GM19438 (cell line): ENCODE results near the gene TNRC6C.

Experiments
- ATAC-seq: cut with Tn5 transposase; IDR thresholded peaks from one replicate; pipeline ENCODE4 v1.9.1; 2021; ENCODE audit warnings: low read depth; ENCODE audit not compliant: unreplicated experiment

The TNRC6C gene, protein sequence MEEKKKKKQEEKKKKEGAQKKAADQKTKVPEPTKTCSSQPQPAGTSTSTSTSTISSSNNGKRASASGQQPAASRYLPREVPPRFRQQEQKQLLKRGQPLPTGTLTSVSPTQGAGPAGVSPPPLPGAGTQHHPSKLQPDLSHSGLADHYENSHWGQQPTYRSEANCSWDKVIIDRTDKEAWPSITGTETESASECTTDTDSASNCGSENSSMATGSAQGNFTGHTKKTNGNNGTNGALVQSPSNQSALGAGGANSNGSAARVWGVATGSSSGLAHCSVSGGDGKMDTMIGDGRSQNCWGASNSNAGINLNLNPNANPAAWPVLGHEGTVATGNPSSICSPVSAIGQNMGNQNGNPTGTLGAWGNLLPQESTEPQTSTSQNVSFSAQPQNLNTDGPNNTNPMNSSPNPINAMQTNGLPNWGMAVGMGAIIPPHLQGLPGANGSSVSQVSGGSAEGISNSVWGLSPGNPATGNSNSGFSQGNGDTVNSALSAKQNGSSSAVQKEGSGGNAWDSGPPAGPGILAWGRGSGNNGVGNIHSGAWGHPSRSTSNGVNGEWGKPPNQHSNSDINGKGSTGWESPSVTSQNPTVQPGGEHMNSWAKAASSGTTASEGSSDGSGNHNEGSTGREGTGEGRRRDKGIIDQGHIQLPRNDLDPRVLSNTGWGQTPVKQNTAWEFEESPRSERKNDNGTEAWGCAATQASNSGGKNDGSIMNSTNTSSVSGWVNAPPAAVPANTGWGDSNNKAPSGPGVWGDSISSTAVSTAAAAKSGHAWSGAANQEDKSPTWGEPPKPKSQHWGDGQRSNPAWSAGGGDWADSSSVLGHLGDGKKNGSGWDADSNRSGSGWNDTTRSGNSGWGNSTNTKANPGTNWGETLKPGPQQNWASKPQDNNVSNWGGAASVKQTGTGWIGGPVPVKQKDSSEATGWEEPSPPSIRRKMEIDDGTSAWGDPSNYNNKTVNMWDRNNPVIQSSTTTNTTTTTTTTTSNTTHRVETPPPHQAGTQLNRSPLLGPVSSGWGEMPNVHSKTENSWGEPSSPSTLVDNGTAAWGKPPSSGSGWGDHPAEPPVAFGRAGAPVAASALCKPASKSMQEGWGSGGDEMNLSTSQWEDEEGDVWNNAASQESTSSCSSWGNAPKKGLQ (N-terminal part only)

DNA sequence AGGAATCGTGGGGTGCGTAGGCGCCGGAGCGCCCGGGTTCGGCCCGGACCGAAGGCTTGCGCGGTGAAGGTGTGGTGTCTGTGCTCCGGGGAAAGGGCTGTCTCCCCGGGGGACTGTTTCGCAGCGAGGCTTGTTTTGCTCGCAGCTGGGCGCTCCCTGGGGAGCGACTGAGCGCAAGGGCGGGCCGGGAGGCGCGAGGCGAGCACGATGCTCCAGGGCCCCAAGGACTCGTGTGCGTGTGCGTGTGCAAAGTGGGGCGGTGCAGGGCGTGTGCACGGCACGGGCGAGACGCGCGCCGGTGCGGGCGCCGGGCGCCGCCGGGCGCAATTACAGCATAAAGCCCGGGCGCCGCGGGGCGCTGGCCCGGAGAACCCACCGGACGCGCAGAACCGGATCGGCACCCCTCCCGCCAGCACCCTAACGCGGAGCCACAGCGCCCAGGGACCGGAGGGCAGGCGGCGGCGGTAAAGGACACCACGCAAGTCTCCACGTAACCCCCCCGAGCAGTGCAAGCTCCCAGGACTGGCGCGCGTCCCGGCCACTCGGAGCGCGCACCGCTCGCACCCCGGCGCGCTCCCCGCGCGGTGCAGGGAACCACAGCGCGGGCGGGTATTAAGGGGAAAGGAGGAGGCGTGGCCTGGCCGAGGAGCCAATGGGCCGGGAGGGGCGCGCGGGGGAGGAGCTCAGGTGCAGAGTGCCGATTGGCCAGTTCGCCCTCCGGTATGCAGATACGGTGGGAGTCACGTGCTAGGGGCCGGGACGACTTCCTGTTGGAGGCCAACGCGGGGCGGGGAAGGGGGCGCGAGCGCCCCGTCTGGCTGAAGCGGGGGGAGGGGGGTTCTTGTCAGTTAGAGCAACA is at the start of gene TNRC6C:
Gene TNRC6C, plus strand, starts transcription at position 847 of the 859 bp plus-strand sequence. CDS start 45,504 bp downstream, outside the sequence.
- ATAC-seq = peak; percentile 80

DNA sequence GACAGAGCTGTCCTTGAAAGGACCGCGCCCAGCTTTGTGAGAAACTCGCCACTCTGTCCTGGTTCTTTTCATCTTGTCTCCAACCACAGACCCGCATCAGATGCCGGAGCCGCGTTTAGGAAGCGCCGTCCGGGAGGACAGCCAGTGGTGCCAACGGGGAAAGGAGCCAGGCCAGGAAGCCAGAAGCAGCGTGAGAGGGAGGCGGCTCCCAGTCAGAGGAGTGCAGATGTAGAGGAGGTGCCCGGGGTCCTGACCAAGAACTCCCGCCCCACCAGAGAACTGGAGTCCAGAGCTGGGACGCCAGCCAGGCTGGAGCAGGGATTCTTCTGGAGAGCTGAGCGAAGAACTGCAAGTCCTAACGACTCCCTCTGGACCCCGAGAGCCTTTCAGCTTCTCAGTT is 49.3 kb upstream of the TNRC6C start:
- ATAC-seq = no peak

DNA sequence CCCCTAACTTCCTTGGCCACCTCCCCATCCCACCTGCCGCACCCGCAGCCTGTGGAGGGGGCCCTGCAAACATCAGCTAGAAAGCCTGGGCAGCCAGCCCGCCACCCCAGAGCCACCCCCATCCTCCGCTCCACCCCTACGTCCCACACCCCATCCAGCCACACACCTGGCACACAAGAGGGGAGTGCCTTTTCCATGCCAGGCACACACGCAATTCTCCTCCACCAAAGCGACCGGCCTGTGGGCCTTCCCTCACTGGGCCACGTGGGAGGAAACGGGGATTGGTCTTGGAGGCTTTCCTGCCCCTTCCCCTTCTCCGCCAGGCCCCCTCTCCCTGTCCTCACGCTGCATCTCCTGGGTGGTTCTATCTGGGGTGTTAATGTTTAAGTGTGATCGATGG is 48.7 kb upstream of the TNRC6C start:
- no peak for ATAC-seq

DNA sequence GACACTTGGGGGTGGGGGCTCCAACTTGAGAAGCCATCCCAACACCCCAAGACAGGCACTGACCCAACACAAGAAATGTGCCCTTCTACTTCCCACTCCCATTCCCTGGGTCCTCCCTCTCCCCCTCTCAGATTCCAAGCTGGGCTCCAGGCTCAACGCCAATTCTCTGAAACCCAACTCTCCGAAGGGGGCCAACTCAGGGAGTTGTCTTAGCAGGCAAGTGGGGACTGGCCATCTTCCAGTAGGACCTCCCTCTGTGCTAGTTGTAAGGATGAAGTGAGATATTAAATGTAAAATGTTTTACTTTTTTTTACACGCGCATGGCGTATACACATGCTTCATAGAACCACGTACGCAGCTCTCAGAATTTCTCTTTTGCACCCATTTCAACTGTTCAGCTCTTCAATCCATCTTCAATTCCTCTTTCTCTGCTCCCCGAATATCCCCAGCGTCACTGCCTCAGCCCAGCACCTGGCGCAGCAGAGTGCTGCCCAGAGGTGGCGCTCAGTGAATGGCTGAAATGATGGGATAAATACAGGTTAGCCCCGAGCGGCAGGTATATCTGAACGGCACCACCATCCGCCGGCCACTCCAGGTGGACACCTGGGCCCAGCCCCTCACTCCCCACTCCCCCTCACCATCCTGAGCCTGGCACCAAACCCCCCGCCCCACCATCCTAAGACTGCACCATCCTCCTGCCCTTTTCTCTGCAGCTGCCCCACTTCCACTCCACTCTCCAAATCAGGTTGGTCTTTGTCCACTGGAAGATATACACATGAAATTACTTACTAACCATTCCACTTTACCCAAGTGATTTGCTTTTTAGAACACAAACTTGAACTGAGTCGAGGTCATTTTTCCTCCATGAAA is 43.9 kb upstream of the TNRC6C start:
- ATAC-seq = no peak

DNA sequence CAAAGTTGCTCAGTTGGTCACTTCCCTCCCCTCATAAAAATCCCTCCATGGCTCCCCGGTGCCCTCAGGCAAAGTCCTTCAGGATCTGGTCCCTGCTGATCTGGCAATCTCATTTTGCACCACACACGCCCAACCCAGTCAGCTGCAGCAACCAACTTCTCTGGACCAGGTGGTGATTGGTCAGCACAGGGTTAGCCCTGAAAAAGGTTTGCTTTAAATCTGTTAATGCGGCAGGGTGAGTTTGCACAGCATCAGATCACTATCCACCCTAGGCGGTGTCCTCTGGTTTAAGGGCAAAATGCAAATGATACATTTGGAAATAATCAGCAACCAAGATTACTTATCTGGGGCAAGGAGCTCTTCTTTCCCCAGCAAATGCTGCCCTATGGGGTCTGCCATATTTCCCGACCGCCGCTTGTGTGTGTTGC is 42.9 kb upstream of the TNRC6C start:
- ATAC-seq = no peak

- ATAC-seq = no peak
These were observed 42.2 kb upstream of the TNRC6C start for GRCh38 chr17:77916264-77916663.

DNA sequence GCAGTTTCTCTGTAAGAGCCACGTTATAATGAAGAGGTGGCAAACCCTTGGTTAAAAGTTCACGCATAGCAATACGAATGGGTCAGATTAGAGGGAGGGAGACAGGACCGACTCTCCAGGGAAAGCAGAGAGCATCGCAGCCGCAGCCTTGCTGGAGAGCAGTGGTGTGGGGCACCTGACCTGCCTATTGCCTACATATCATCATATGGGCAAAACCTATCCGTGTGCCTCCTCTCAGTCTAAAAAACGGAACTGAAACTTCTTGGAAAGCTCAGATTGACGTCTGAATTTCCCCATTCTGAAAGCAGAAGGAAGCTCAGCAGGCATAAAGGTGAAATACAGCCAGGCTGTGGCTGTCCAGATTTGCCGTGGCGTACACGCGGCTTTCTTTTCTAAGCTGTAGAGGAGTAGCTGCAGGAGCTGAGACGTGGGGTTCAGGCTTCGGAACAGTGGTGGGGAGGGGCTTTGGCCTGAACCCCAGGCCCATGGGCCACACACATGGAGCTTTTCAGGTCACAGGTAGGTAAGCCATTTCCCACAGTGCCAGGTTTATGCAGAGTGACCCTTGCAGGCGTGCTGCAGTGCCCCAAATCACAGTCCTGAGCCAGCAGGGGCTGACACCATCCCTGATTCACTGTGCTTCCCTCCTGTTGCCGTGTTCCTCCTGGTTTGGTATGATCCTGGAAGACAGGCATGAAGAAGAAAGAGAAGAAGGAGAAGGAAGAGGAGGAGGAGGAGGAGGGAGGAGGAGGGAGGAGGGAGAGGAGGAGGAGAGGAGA is 41.6 kb upstream of the TNRC6C start:
- ATAC-seq = no peak

DNA sequence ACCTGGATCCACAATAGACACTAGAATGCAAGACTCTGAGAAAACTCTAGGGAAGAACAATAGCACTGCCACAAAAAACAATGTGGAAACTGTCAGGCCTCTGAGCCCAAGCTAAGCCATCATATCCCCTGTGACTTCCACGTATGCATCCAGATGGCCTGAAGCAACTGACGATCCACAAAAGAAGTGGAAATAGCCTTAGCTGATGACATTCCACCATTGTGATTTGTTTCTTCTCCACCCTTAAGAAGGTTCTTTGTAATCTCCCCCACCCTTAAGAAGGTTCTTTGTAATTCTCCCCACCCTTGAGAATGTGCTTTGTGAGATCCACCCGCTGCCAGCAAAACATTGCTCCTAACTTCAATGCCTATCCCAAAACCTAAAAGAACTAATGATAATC is 39.2 kb upstream of the TNRC6C start:
- ATAC-seq = no peak

- ATAC-seq = no peak
These were observed 35.4 kb upstream of the TNRC6C start for GRCh38 chr17:77923135-77923534.

GRCh38 chr17:77923776-77924513 is 34.6 kb upstream of the TNRC6C start:
- ATAC-seq = no peak

DNA sequence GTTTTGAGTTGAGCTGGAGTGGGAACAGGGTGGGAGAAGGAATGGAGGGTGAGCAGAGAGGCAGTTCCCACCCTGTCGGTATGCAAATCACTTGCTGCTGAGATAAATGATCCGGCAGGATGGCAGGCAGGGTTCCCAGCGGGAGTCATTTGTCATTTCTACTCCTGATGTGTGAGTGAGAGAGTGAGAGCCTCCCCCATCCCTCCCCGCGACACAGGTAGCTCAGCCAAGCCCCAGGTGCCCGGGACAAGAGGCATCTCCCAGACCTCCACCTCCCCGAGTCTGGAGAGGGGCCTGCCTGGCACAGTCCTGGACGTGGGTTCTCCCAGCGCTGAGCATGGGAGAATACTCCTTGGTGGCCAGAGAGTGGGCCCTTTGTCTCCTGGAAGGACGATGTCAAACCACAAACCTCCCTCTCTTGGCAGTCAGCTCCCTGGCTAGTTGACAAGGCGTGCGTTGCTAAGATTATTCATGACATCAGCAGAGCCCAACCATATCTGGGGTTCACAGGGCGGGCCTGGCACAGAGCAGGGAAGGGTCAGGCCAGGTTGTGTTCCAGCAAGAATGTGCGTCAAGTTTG is 33.7 kb upstream of the TNRC6C start:
- ATAC-seq = no peak

DNA sequence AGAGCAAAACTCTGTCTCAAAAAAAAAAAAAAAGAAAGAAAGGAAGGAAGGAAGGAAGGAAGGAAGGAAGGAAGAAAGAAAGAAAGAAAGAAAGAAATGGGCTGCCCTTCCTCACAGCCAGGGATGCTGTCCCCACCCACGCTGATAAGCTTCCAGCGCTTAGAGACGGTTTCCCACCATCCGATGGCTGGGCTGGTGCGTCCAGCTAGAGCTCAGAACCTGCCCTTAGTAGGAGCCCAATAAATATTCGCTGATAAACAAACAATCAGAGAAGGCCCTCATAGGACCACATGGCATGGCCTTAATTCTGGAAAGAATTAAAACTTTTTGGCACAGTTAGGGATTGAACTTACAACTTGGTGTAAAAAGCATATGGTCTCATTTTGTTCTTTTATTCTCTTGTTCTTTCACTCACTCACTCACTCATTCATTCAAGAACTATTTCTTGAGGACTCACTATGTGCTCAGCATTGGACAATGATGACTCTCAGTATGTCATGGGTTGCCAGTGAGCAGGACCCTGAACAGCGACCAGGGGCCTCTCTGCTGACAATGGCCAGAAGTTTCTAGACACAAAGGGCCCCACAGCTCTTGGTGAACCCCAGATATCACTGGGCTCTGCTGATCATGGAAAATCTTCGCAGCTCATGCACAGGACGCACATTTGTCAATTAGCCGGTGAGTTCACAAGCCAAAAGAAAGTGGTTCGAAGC is 32.5 kb upstream of the TNRC6C start:
- no peak for ATAC-seq

GRCh38 chr17:77926981-77927380 is 31.5 kb upstream of the TNRC6C start:
- ATAC-seq = no peak

GRCh38 chr17:77927777-77928518 is 30.6 kb upstream of the TNRC6C start:
- ATAC-seq = no peak

DNA sequence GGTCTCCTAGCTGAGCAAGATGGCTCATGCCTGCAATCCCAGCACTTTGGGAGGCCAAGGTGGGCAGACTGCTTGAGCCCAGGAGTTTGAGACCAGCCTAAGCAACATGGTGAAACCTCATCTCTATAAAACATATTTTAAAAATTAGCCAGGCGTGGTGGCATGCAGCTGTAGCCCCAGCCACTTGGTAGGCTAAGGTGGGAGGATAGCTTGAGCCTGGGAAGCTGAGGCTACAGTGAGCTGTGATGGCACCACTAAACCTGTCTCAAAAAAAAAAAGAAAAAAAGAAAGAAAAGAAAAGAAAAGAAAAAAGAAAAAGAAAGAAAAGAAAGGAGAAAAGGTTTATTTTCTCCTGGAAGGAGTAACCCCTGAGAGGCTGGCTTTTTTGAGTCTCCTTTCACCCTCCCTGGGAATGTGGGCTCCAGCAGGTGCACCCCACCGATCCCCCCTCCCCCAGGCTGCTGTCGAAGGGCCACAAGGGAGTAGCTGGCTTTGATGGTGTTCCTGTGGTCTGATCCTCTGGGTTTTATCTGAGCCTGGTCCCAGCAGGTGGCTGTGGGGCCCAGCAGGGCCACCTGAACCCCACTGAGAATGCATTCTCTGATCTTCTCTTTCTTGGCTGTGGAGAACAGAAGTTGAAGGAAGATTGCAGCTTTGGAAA is 29.9 kb upstream of the TNRC6C start:
- no peak for ATAC-seq

GRCh38 chr17:77929180-77929564 is 29.3 kb upstream of the TNRC6C start:
- no peak for ATAC-seq
